KMS-11 (cell line): ENCODE measurements around the gene STAMBPL1.
"Not testable (repeated sequence)": the region's sequence is repeated elsewhere in the genome, so short reads cannot be mapped to it uniquely, and the experiment has no call there.

Source experiments
- H2AFZ ChIP-seq: fragments of 200-600 bp; sonication (generic); 2 replicates; pipeline ENCODE4 v1.6.1; 2016; ENCODE audit warnings: antibody characterized with exemption, mixed run types, low read depth
- H3K27ac ChIP-seq: fragments of 200-600 bp; sonication (generic); 2 replicates; pipeline ENCODE4 v1.6.1; 2016; ENCODE audit warnings: mild to moderate bottlenecking, mixed run types
- H3K27me3 ChIP-seq: fragments of 200-600 bp; sonication (generic); 2 replicates; pipeline ENCODE4 v1.6.1; 2017; ENCODE audit warnings: mild to moderate bottlenecking, low read depth, mixed run types, moderate library complexity; ENCODE audit not compliant: insufficient read depth
- H3K36me3 ChIP-seq: fragments of 200-600 bp; sonication (generic); 2 replicates; pipeline ENCODE4 v1.6.1; 2017; ENCODE audit warnings: mild to moderate bottlenecking, mixed run types; ENCODE audit not compliant: insufficient read depth
- H3K4me1 ChIP-seq: fragments of 200-600 bp; sonication (generic); 2 replicates; pipeline ENCODE4 v1.6.1; 2016; ENCODE audit warnings: mild to moderate bottlenecking, low read depth, mixed run types; ENCODE audit not compliant: poor library complexity, severe bottlenecking
- H3K4me2 ChIP-seq: fragments of 200-600 bp; sonication (generic); 2 replicates; pipeline ENCODE4 v1.7.0; 2016; ENCODE audit warnings: mild to moderate bottlenecking, mixed run types
- H3K4me3 ChIP-seq: fragments of 200-600 bp; sonication (generic); IDR thresholded peaks from 2 replicates; pipeline ENCODE4 v1.6.1; 2017; ENCODE audit warnings: low read depth, low read length, mixed read lengths; ENCODE audit not compliant: insufficient read depth
- H3K79me2 ChIP-seq: fragments of 200-600 bp; sonication (generic); 2 replicates; pipeline ENCODE4 v1.6.1; 2016; ENCODE audit warnings: low read depth, mixed run types; ENCODE audit not compliant: insufficient read depth
- H3K9ac ChIP-seq: fragments of 200-600 bp; sonication (generic); 2 replicates; pipeline ENCODE4 v1.6.1; 2016; ENCODE audit warnings: mild to moderate bottlenecking, mixed run types
- H4K20me1 ChIP-seq: fragments of 200-600 bp; sonication (generic); 2 replicates; pipeline ENCODE4 v1.6.1; 2016; ENCODE audit warnings: mild to moderate bottlenecking, mixed run types; ENCODE audit not compliant: insufficient read depth
- CTCF ChIP-seq: fragments of 200-600 bp; sonication (generic); conservative IDR thresholded peaks from 2 replicates; pipeline ENCODE4 v1.6.1; 2017; ENCODE audit warnings: low read depth, mild to moderate bottlenecking, antibody characterized with exemption, low read length, moderate library complexity, mixed read lengths

The STAMBPL1 gene

GRCh38 chr10:88927416-88927690 lies 47.3 kb downstream of the STAMBPL1 start:
- Histone ChIP-seq H3K4me2 (no peak overlapping the region), H3K4me3 (no peak overlapping the region), H3K36me3 (no peaks in the 10 kb centered on the region), H3K79me2 (no peaks in the 10 kb centered on the region), H4K20me1 (no peaks in the 10 kb centered on the region), H2AFZ (no peak overlapping the region), H3K4me1 (peaks cover 4% of the 10 kb centered on the region), H3K9ac (no peak overlapping the region), H3K27ac (no peak overlapping the region), H3K27me3 (no peaks in the 10 kb centered on the region)
- TF ChIP-seq CTCF: no peak

GRCh38 chr10:88928254-88928653 lies 48.2 kb downstream of the STAMBPL1 start:
- Histone ChIP-seq H4K20me1 (no peaks in the 10 kb centered on the region), H3K9ac (no peak overlapping the region), H3K4me1 (peaks cover 9% of the 10 kb centered on the region), H3K79me2 (no peaks in the 10 kb centered on the region), H3K4me2 (no peak overlapping the region), H3K36me3 (no peaks in the 10 kb centered on the region), H3K4me3 (no peak overlapping the region), H2AFZ (no peak overlapping the region), H3K27ac (no peak overlapping the region), H3K27me3 (no peaks in the 10 kb centered on the region)
- TF ChIP-seq CTCF: no peak

GRCh38 chr10:88931548-88931947 lies 51.5 kb downstream of the STAMBPL1 start:
- H3K4me2 ChIP-seq: no peak overlapping the region
- no peak overlapping the region for H2AFZ ChIP-seq
- H3K79me2 ChIP-seq: no peaks in the 10 kb centered on the region
- no peak for TF ChIP-seq CTCF
- no peaks in the 10 kb centered on the region for H4K20me1 ChIP-seq
- peaks cover 25% of the 10 kb centered on the region for H3K4me1 ChIP-seq
- H3K4me3 ChIP-seq: no peak overlapping the region
- H3K27ac ChIP-seq: no peak overlapping the region
- no peak overlapping the region for H3K9ac ChIP-seq
- H3K27me3 ChIP-seq: no peaks in the 10 kb centered on the region
- no peaks in the 10 kb centered on the region for H3K36me3 ChIP-seq

GRCh38 chr10:88932029-88932428 lies 52.0 kb downstream of the STAMBPL1 start:
- H3K4me2 ChIP-seq, H3K27ac ChIP-seq, H4K20me1 ChIP-seq, H3K27me3 ChIP-seq, H3K9ac ChIP-seq, H3K79me2 ChIP-seq, H3K36me3 ChIP-seq, H2AFZ ChIP-seq, H3K4me3 ChIP-seq: not testable (repeated sequence)
- peaks cover 25% of the 10 kb centered on the region for H3K4me1 ChIP-seq

- Histone ChIP-seq H3K27me3 (no peaks in the 10 kb centered on the region), H3K4me1 (peaks cover 25% of the 10 kb centered on the region), H3K79me2 (no peaks in the 10 kb centered on the region), H3K4me2 (no peak overlapping the region), H2AFZ (no peak overlapping the region), H3K27ac (no peak overlapping the region), H3K36me3 (no peaks in the 10 kb centered on the region), H4K20me1 (no peaks in the 10 kb centered on the region), H3K9ac (no peak overlapping the region), H3K4me3 (no peak overlapping the region)
- peak; percentile 87 for TF ChIP-seq CTCF
These were observed 52.7 kb downstream of the STAMBPL1 start for GRCh38 chr10:88932539-88933256.
